Stomach (tissue), 9 donors: ENCODE results near the gene TMEM182. TPM values are rescaled to one million over a fixed set of nuclear protein-coding genes. Genes with fewer than 3 reads are reported as not detected.

ENCODE experiments used
- DNase-seq, 2 donors: peaks; one replicate each; pipeline versions ENCODE4 v3.0.0 to v3.0.0-alpha.2; 2013 to 2019
- H3K27ac ChIP-seq, 5 donors: fragments of 200-600 bp in 4 of 5; sonication (generic) in 4 of 5; one replicate each; pipeline ENCODE4 v1.5.1; 2013 to 2019; ENCODE audit warnings: mild to moderate bottlenecking in 1 of 5, moderate library complexity in 1 of 5
- H3K27me3 ChIP-seq, 3 donors: fragments of 200-600 bp; sonication (generic); one replicate each; pipeline ENCODE4 v1.5.1; 2017 to 2019; ENCODE audit warnings: mixed run types in 1 of 3
- H3K36me3 ChIP-seq, 4 donors: fragments of 200-600 bp; sonication (generic); 1 replicate in 3 of 4; 2 replicates in 1 of 4; pipeline ENCODE4 v1.5.1; 2016 to 2019
- H3K4me1 ChIP-seq, 4 donors: fragments of 200-600 bp; sonication (generic); one replicate each; pipeline ENCODE4 v1.5.1; 2016 to 2019
- H3K4me3 ChIP-seq, 4 donors: fragments of 200-600 bp; sonication (generic) in 3 of 4; one replicate each; pipeline ENCODE4 v1.5.1; 2016 to 2019; ENCODE audit warnings: mild to moderate bottlenecking in 1 of 4
- H3K9me3 ChIP-seq, 4 donors: fragments of 200-600 bp; sonication (generic); one replicate each; pipeline ENCODE4 v1.5.1; 2016 to 2019
- EP300 ChIP-seq: sonication (generic); formaldehyde crosslinking; IDR thresholded peaks from one replicate; pipeline ENCODE4 v1.6.1; 2017; ENCODE audit warnings: antibody characterized with exemption
- POLR2A ChIP-seq, 4 donors: fragments of 450-650 bp; IDR thresholded peaks; one replicate each; pipeline ENCODE4 v1.6.1; 2016; ENCODE audit warnings: antibody characterized with exemption in 4 of 4, control low read depth in 2 of 4, mild to moderate bottlenecking in 1 of 4, moderate library complexity in 1 of 4
- POLR2AphosphoS5 ChIP-seq, 3 donors: sonication (generic); formaldehyde crosslinking; IDR thresholded peaks; one replicate each; pipeline ENCODE4 v1.6.1; 2016; ENCODE audit warnings: antibody characterized with exemption in 3 of 3
- WGBS, 5 donors: extraction: QIAGEN DNeasy Blood & Tissue Kit in 3 of 5; methylation state at CpG; one replicate each; pipeline versions ENCODE4 v1.1.5 to v1.1.7; 2013 to 2018; 5-methylcytosine and 5-hydroxymethylcytosine counted together
- intact Hi-C: fragments of 100-400 bp; cut with DNase I; formaldehyde crosslinking; loops from one replicate; pipeline ENCODE4 v1.15.1; 2023; ENCODE audit warnings: low total_unique reads
- polyA plus RNA-seq, 3 donors: library from polyadenylated mRNA; stranded (reverse); fragments of 200-250 nt; gene quantifications; one replicate each; pipeline ENCODE4 v1.2.3, GENCODE V29; 2013
- total RNA-seq, 5 donors: library from RNA; depleted of rRNA; stranded (reverse); fragments of >200 nt; gene quantifications; one replicate each; pipeline versions ENCODE4 v1.1.0 to v1.2.3, GENCODE V29; 2014 to 2016
- TF ChIP-seq, protein P1 (sequence below), 7 experiments: fragments of 450-650 bp in 4 of 7; fragments of 200-600 bp in 3 of 7; sonication (generic) in 3 of 7; IDR thresholded peaks; one replicate each; pipeline ENCODE4 v1.5.1; 2016 to 2019; ENCODE audit warnings: antibody characterized with exemption in 7 of 7, control low read depth in 2 of 7, mild to moderate bottlenecking in 1 of 7
- donor health status: healthy with polysubstance abuse.
- donor health status: Bipolar disorder and iron deficiency.
- donor health status: healthy.

The TMEM182 gene
- total and polyA plus RNA-seq, 8 donors, result 1.0 to 5.3 (median 2.6) TPM; not detected in 3

DNA sequence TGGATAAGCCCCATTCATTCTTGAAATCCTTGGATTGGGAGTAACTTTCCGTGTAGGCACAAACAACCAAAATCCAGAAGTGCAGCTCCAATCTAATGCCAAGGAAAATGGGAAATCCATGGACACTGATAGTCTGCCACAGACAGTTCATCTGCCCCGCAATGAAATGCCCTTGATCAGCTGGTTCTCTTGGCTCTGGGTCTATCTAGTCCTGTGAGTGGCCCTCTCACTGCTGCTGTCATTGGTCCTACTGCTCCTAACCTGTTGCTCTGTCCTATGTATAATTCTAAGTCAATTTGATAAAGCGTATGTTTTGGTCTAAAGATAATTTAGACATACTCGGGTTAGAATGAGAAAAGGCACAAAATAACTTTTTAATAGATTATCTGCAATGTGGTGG is 13.7 kb upstream of the TMEM182 start:
- 85 to 89% (median 87%) methylated on average over 4 of the region's 4 CpGs for WGBS, 5 donors
- TF ChIP-seq EP300 (no peak), POLR2A (IDR thresholded peaks at IDR 0.05) (no peak), POLR2AphosphoS5 (IDR thresholded peaks at IDR 0.05) (no peak)
- TF ChIP-seq, protein P1, sequence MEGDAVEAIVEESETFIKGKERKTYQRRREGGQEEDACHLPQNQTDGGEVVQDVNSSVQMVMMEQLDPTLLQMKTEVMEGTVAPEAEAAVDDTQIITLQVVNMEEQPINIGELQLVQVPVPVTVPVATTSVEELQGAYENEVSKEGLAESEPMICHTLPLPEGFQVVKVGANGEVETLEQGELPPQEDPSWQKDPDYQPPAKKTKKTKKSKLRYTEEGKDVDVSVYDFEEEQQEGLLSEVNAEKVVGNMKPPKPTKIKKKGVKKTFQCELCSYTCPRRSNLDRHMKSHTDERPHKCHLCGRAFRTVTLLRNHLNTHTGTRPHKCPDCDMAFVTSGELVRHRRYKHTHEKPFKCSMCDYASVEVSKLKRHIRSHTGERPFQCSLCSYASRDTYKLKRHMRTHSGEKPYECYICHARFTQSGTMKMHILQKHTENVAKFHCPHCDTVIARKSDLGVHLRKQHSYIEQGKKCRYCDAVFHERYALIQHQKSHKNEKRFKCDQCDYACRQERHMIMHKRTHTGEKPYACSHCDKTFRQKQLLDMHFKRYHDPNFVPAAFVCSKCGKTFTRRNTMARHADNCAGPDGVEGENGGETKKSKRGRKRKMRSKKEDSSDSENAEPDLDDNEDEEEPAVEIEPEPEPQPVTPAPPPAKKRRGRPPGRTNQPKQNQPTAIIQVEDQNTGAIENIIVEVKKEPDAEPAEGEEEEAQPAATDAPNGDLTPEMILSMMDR (IDR thresholded peaks at IDR 0.05), result no peak
- no peak for DNase-seq
- Histone ChIP-seq H3K4me3 (no peak overlapping the region), H3K27me3 (no peaks in the 10 kb centered on the region), H3K36me3 (no peaks in the 10 kb centered on the region), H3K4me1 (no peaks in the 10 kb centered on the region), H3K27ac (no peak overlapping the region), H3K9me3 (no peaks in the 10 kb centered on the region)
- intact Hi-C loops, result no loop called here

DNA sequence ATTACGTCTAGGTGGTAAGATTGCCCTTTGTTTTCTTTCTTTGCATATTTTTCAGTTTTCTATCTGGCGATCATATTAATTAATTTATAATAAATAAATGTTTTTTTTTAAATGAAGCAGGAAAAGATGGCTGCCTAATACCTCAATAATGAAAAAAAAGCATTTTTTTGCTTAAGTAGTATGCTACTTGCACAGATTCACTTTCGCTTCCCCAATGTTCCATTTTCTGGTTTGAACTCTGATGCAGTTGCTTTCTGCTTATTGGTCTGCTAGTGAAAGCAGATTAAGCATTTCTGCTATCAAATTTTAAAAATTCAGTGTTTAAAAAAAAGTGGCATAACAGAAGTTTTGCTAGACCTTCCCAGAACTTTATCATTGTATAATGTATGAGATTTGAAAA is 11.9 kb upstream of the TMEM182 start:
- intact Hi-C loops, result no loop called here
- H3K9me3 ChIP-seq, result no peaks in the 10 kb centered on the region
- TF ChIP-seq POLR2A (IDR thresholded peaks at IDR 0.05) (no peak), EP300 (no peak), POLR2AphosphoS5 (IDR thresholded peaks at IDR 0.05) (no peak)
- TF ChIP-seq, protein P1 (IDR thresholded peaks at IDR 0.05), result no peak
- H3K36me3 ChIP-seq, result no peaks in the 10 kb centered on the region
- no peak overlapping the region for H3K27ac ChIP-seq
- H3K27me3 ChIP-seq, result no peaks in the 10 kb centered on the region
- H3K4me1 ChIP-seq, result peaks cover 0 to 5% (median 1%) of the 10 kb centered on the region in 4 donors
- no peak overlapping the region for H3K4me3 ChIP-seq
- no peak for DNase-seq
- 71 to 92% (median 76%) methylated on average over 3 of the region's 3 CpGs for WGBS, 5 donors

- Histone ChIP-seq H3K27me3 (no peaks in the 10 kb centered on the region), H3K36me3 (no peaks in the 10 kb centered on the region), H3K9me3 (no peaks in the 10 kb centered on the region), H3K4me1 (peaks cover 0 to 18% (median 8%) of the 10 kb centered on the region in 4 donors), H3K4me3 (no peak overlapping the region), H3K27ac (no peak overlapping the region)
- WGBS, 5 donors, result 68 to 74% (median 70%) methylated on average over 7 of the region's 7 CpGs
- TF ChIP-seq, protein P1 (IDR thresholded peaks at IDR 0.05), result peak in 5 of 7 experiments; percentile 16 to 92 (median 64)
- no peak for TF ChIP-seq EP300
- intact Hi-C loops, result no loop called here
- DNase-seq, result peak; percentile 32 to 58
Measured at GRCh38 chr2:102753563-102754159, 8.2 kb upstream of the TMEM182 start.

DNA sequence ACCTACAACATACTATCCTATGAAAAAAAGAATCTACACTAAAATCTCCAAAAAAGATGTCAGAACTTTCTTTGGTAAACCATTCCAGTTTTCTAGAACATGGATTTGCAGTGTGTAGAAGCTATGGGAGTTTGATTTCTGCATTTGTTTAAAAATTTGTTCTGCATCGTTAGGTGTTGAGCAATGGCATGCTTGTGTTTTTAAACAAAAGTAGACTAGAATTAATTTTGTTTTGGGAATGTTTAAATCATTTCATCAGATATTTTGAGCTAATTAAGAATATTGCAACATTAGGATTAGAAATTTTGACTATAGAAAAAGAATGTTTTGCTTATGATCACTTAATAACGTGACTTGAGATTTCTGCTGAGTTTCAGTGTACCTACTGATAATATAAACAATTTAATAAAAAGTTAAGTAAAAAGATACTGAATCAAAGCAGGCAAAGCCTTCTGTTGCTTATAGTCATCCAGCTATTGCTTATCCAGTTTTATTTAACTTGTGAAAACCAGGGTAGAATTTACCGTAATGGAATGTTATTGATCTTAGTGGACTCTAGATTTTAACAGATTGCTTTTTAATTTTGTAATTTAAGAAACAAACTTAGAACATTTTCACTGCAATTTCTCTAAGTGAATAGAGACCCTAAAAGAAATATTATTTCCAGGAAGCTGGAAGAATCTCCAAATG is 7.2 kb upstream of the TMEM182 start:
- TF ChIP-seq POLR2AphosphoS5 (IDR thresholded peaks at IDR 0.05) (no peak), POLR2A (IDR thresholded peaks at IDR 0.05) (no peak), EP300 (no peak)
- TF ChIP-seq, protein P1 (IDR thresholded peaks at IDR 0.05), result no peak
- H3K27me3 ChIP-seq, result no peaks in the 10 kb centered on the region
- DNase-seq, result no peak
- 37 to 57% (median 47%) methylated on average over 3 of the region's 3 CpGs for WGBS, 5 donors
- peaks cover 0 to 18% (median 8%) of the 10 kb centered on the region in 4 donors for H3K4me1 ChIP-seq
- H3K4me3 ChIP-seq, result no peak overlapping the region
- no peaks in the 10 kb centered on the region for H3K9me3 ChIP-seq
- H3K27ac ChIP-seq, result no peak overlapping the region
- no peaks in the 10 kb centered on the region for H3K36me3 ChIP-seq
- intact Hi-C loops, result no loop called here
